Superior temporal gyrus (tissue), 1 donor: Measurements from ENCODE around the gene GRIK4.
"Not testable (repeated sequence)": the region's sequence is repeated elsewhere in the genome, so short reads cannot be mapped to it uniquely, and the experiment has no call there.

Experiments used
- DNase-seq: peaks from one replicate; pipeline ENCODE4 v3.0.0-alpha.2; 2016; ENCODE audit errors: extremely low spot score

GRIK4 gene

DNA sequence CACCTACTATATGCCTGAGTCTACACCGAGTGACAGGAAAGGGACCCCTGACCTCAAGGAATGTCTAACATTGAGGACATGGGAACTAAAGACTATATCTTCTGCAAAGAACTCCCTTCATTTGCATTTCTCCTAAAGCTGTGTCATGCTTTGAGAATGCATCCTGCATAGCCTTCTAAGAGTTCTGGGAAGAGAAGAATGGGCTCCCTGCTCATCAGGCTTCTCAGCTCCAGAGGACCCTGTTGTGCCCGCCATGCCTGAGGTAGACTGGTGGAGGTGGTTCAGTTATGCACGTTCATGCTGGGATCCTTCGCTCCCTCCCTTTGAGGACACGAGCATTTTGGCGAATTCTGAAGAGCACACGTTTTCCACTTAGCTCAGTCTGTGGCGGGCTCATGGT is 63.3 kb downstream of the GRIK4 start:
- no peak for DNase-seq

DNA sequence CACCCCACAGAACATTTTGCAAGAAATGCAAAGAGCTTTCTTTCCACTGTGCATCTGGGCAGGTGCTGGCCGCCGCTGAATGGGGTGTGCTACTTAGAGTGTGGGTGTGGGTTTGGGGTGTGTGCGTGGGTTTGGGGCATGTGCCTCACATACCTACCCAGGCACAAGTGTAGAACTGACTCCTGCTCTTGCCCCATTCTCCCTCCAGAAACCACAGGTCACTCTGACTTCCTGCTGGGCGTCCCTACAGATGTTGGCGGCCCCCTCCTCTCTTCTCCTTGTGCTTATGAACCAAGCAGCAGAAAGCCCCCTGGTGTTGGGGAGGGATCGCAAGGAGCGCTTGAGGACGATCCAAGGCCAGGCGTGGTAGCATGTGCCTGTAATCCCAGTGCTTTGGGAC is 63.9 kb downstream of the GRIK4 start:
- no peak for DNase-seq

- DNase-seq: no peak
Observed at GRCh38 chr11:120576606-120577005, 65.1 kb downstream of the GRIK4 start.

- no peak for DNase-seq
Observed at GRCh38 chr11:120577041-120577440, 65.5 kb downstream of the GRIK4 start.

- DNase-seq: no peak
Observed at GRCh38 chr11:120577624-120578363, 66.2 kb downstream of the GRIK4 start.

- no peak for DNase-seq
Observed at GRCh38 chr11:120578596-120579154, 67.1 kb downstream of the GRIK4 start.

DNA sequence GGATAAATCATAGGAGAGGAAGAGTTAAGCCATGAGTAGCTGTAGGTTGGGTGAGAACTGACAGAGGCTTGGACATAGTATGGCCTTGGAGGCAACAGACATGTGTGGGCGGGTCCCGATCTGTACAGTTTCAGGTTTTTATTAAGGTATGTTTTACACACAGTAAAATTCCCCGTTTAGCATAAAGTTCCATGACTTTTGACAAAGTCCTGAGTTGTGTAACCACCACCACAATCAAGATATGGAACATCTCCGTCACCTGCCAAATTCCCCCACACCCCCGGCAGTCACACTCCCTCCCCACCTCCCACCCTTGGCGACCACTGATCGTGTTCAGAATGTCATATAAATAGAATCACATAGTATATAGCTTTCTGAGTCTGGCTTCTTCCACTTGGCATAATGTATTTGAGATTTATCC is 68.1 kb downstream of the GRIK4 start:
- no peak for DNase-seq

GRCh38 chr11:120581313-120581712 is 69.8 kb downstream of the GRIK4 start:
- no peak for DNase-seq

DNA sequence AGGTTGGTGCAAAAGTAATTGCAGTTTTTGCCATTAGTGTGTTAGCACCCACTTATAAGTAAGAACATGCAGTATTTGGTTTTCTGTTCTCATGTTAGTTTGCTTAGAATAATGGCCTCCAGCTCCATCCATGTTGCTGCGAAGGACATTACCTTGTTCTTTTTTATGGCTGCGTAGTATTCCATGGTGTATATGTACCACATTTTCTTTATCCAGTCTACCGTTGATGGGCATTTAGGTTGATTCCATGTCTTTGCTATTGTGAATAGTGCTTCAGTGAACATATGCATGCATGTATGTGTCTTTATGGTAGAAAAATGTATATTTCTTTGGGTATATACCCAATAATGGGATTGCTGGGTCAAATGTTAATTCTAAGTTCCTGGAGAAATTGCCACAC is 71.0 kb downstream of the GRIK4 start:
- DNase-seq: not testable (repeated sequence)

GRCh38 chr11:120586072-120586471 is 74.5 kb downstream of the GRIK4 start:
- no peak for DNase-seq

DNA sequence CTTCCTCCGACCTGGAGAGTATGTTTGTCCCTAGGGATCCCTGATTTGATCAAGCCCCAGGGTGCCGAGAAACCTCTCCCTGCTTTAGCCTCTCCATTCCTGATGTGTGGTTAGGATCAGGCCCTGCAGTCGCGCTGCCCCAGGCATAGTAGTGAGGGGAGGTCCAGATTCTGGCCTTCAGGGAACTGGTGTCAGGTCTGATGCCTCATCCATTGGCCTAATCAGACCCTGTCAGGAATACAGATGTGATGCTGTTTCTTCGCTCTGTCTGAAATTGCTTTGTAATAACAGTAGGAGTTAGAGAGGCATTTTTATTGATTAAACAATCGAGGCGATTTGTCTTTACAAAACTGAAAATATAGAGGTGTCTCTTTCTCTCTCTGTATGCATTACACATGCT is 75.2 kb downstream of the GRIK4 start:
- no peak for DNase-seq

DNA sequence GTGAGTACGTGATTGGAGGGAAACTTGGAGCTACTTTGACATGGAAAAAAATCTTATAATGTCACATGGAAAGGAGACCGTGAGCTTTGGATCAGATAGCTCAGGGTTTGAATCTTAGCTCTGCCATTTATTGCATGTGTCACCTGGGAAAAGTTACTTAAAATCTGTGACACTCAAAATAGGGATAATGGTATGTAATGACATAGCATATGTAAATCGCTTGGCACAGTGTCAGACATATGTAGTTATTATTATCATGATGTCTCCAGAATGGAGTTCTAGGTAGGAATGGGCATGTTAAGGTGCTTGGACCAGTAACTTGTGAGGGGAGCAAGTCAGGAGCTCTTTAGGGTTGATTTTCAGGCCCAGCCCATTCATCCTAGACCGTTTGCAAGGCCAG is 75.8 kb downstream of the GRIK4 start:
- DNase-seq: no peak

- no peak for DNase-seq
Observed at GRCh38 chr11:120589376-120589775, 77.8 kb downstream of the GRIK4 start.

GRCh38 chr11:120590472-120590871 is 78.9 kb downstream of the GRIK4 start:
- no peak for DNase-seq

DNA sequence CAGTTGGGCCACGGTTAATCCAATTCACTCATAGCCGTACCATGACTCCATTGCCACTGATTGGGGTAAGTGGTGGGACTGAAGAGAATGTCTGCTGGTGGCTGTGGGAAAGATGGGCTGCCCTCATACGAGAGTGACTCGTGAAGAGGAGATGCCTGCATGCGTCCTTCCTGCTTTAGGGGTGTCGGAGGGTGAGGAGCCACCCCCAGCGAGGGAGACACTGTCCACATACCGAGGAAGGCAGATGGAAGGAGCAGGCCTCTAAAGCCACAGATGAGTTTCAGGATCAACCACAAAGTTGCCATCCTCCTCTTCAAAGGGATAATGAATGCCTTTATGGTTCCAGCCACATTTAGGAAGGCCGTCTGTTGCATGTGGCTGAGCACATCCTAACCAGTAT is 83.2 kb downstream of the GRIK4 start:
- DNase-seq: no peak

DNA sequence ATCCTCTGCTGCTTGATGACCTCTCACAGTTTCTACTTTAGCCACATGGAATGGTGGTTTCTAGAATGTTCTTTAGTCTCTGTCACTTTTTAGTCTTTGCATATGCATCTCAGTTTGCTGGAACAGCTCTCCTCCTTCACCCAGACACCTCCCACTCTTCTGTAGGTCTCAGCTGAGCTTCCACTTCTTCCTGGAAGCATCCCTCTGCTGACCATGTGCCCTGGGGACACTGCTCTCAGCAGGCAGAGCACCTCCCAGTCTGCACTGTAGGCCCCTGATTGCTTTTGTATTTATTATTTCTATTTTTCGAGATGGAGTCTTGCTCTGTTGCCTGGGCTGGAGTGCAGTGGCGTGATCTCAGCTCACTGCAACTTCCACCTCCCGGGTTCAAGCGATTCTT is 84.0 kb downstream of the GRIK4 start:
- DNase-seq: no peak

- DNase-seq: no peak
Observed at GRCh38 chr11:120597250-120598215, 86.0 kb downstream of the GRIK4 start.

DNA sequence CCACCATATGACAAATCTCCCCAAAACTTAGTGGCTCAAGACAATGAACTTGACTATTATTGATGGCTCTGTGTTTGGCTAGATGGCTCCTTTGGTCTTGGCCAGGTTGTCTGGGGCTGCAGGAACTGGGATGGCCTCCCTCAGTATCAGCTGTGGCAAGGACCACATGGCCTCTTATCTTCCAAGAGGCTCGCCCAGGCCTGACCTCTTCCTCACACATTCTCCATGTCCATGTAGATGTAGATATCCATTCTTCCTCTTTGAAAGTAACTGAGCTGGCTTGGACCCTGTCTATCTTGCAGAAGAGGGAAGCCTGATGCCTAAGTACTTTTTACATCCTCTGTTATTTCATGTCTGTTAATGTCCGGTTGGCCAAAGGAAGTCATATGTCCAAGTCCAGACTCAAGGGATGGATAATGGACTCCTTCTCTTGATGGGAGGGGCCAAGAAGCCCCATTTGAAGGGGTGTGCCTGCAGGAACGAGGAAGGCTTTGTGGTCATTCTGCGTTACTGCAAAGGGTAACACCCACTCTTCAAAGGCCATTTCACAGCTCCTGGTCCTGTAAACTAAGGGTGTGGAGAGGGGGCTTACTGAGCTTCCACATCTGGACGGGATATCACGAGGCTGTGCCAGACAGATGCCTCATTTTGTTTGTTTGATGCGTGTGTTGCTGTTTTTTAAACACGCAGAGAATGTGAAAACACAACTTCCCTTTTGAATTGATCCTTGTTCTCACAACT is 87.1 kb downstream of the GRIK4 start:
- no peak for DNase-seq

- DNase-seq: no peak
Observed at GRCh38 chr11:120599816-120600420, 88.4 kb downstream of the GRIK4 start.

- DNase-seq: peak; percentile 23
Observed at GRCh38 chr11:120601536-120601935, 90.0 kb downstream of the GRIK4 start.

DNA sequence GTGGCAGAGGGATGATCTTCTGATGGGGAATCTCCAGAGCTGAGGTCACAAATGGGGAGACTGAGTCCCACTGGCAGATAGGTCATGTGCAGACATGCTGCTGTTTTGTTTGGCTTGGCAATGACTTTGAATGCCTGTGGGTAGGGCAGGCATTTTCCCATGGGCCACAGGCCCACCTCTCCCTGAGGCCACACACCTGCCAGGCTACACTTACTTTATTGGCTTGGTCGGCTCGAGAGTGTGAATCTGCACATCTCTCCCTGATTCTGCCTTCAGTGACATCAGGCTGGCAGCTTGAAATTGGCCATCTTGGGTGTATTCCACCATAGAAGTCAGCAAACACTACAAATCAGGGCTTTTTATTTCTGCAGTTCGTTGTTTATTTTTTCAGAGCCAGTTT is 91.5 kb downstream of the GRIK4 start:
- DNase-seq: no peak
